ENCODE data around the gene WTIP. TPM values are rescaled to one million over a fixed set of nuclear protein-coding genes. Genes with fewer than 3 reads are reported as not detected.
"Not testable (repeated sequence)": the region's sequence is repeated elsewhere in the genome, so short reads cannot be mapped to it uniquely, and the experiment has no call there.

Gene WTIP
- total RNA-seq, 1 experiment from 2014 or later = 8.4 TPM

DNA sequence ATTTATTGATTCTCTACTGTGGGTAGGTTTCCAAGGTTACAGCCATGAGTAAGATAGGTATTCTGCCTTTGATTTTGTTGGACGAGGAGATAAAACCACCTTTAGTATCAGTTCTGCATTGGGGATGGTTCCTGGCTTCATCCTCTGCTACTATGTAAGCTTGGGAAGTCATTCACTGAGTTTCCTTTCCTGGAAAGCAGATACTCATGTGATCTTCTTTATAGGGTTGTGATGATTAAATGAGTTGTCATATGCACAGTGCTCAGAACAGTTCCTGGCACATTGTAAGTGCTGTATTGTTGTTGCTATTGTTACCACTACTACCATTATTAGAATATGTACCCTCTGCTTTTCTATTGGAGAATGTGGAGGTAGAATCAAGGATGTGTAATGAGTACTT is 13.1 kb upstream of the WTIP start:
- no peaks in the 10 kb centered on the region for H3K27me3 ChIP-seq (ENCODE audit: insufficient read depth, low read length)
- intact Hi-C loops (cut with micrococcal nuclease) = no loop called here
- H3K9ac ChIP-seq (ENCODE audit: low read length) = no peak overlapping the region
- H3K79me2 ChIP-seq (ENCODE audit: insufficient read depth, low read length) = peaks cover 41% of the 10 kb centered on the region
- no peak overlapping the region for H3K4me3 ChIP-seq (replicated peaks in 1 of 2; ENCODE audit: low read depth in 1 of 2, low read length in 2 of 2)
- no peaks in the 10 kb centered on the region for H4K20me1 ChIP-seq (ENCODE audit: insufficient read depth)
- CTCF ChIA-PET = no interaction called here
- H3K4me1 ChIP-seq (ENCODE audit: control insufficient read depth in 1 of 2, insufficient read depth in 2 of 2, low read length in 2 of 2) = no peaks in the 10 kb centered on the region
- TF ChIP-seq, protein P1, sequence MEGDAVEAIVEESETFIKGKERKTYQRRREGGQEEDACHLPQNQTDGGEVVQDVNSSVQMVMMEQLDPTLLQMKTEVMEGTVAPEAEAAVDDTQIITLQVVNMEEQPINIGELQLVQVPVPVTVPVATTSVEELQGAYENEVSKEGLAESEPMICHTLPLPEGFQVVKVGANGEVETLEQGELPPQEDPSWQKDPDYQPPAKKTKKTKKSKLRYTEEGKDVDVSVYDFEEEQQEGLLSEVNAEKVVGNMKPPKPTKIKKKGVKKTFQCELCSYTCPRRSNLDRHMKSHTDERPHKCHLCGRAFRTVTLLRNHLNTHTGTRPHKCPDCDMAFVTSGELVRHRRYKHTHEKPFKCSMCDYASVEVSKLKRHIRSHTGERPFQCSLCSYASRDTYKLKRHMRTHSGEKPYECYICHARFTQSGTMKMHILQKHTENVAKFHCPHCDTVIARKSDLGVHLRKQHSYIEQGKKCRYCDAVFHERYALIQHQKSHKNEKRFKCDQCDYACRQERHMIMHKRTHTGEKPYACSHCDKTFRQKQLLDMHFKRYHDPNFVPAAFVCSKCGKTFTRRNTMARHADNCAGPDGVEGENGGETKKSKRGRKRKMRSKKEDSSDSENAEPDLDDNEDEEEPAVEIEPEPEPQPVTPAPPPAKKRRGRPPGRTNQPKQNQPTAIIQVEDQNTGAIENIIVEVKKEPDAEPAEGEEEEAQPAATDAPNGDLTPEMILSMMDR (IDR thresholded peaks at IDR 0.05 in 2 of 3, conservative IDR thresholded peaks at IDR 0.05 in 1 of 3; ENCODE audit: borderline replicate concordance in 1 of 3, insufficient read depth in 1 of 3, low read depth in 2 of 3, low read length in 2 of 3) = no peak
- TF ChIP-seq, protein P2, sequence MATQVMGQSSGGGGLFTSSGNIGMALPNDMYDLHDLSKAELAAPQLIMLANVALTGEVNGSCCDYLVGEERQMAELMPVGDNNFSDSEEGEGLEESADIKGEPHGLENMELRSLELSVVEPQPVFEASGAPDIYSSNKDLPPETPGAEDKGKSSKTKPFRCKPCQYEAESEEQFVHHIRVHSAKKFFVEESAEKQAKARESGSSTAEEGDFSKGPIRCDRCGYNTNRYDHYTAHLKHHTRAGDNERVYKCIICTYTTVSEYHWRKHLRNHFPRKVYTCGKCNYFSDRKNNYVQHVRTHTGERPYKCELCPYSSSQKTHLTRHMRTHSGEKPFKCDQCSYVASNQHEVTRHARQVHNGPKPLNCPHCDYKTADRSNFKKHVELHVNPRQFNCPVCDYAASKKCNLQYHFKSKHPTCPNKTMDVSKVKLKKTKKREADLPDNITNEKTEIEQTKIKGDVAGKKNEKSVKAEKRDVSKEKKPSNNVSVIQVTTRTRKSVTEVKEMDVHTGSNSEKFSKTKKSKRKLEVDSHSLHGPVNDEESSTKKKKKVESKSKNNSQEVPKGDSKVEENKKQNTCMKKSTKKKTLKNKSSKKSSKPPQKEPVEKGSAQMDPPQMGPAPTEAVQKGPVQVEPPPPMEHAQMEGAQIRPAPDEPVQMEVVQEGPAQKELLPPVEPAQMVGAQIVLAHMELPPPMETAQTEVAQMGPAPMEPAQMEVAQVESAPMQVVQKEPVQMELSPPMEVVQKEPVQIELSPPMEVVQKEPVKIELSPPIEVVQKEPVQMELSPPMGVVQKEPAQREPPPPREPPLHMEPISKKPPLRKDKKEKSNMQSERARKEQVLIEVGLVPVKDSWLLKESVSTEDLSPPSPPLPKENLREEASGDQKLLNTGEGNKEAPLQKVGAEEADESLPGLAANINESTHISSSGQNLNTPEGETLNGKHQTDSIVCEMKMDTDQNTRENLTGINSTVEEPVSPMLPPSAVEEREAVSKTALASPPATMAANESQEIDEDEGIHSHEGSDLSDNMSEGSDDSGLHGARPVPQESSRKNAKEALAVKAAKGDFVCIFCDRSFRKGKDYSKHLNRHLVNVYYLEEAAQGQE (IDR thresholded peaks at IDR 0.05; ENCODE audit: low read depth) = no peak
- no peak for TF ChIP-seq ZNF274 (IDR thresholded peaks at IDR 0.05; ENCODE audit: low read depth, low read length)
- H2AFZ ChIP-seq (ENCODE audit: low read depth, low read length, poor library complexity, severe bottlenecking) = no peak overlapping the region
- ATAC-seq (no peak), DNase-seq (ENCODE audit: low read depth, low spot score) (no peak)
- POLR2A ChIA-PET = no interaction called here
- RAD21 ChIA-PET (ENCODE audit: low non-redundant PET in 1 of 2, low total read pairs in 2 of 2, uncharacterized antibody in 2 of 2, unreplicated experiment in 2 of 2) = no interaction called here
- H3K36me3 ChIP-seq (ENCODE audit: control insufficient read depth in 1 of 2, insufficient read depth in 2 of 2, low read length in 2 of 2) = peaks cover 44 to 69% of the 10 kb centered on the region in 2 experiments
- no peaks in the 10 kb centered on the region for H3K9me2 ChIP-seq (ENCODE audit: insufficient read depth)
- H3K4me2 ChIP-seq (ENCODE audit: low read length) = no peak overlapping the region
- no peaks in the 10 kb centered on the region for H3K9me3 ChIP-seq (ENCODE audit: control insufficient read depth in 1 of 2, insufficient read depth in 1 of 2, low read depth in 1 of 2, low read length in 2 of 2)
- BruUV-seq (replicated peaks) = no TSS peak
- no peak overlapping the region for H3K27ac ChIP-seq (ENCODE audit: low read depth, low read length)

DNA sequence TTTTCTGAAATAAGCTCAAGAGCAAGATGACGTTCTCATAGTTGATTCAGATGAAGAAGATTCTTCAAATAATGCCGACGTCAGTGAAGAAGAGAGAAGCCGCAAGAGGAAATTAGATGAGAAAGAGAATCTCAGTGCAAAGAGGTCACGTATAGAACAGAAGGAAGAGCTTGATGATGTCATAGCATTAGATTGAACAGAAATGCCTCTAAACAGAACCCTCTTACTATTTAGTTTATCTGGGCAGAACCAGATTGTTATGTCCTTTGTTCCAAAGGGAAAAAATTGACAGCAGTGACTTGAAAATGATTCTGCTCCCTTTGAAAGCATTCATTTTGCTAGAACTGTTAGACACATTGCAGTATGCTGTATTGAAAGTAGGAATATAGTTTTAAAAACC is 12.5 kb upstream of the WTIP start:
- CTCF ChIA-PET; H3K4me1 ChIP-seq (ENCODE audit: control insufficient read depth in 1 of 2, insufficient read depth in 2 of 2, low read length in 2 of 2); H3K27me3 ChIP-seq (ENCODE audit: insufficient read depth, low read length); RAD21 ChIA-PET (ENCODE audit: low non-redundant PET in 1 of 2, low total read pairs in 2 of 2, uncharacterized antibody in 2 of 2, unreplicated experiment in 2 of 2); ATAC-seq; POLR2A ChIA-PET; H3K9me2 ChIP-seq (ENCODE audit: insufficient read depth); H3K9ac ChIP-seq (ENCODE audit: low read length); H4K20me1 ChIP-seq (ENCODE audit: insufficient read depth); BruUV-seq (replicated peaks); H2AFZ ChIP-seq (ENCODE audit: low read depth, low read length, poor library complexity, severe bottlenecking); DNase-seq (ENCODE audit: low read depth, low spot score); H3K4me2 ChIP-seq (ENCODE audit: low read length); intact Hi-C loops (cut with micrococcal nuclease); H3K27ac ChIP-seq (ENCODE audit: low read depth, low read length); H3K4me3 ChIP-seq (replicated peaks in 1 of 2; ENCODE audit: low read depth in 1 of 2, low read length in 2 of 2); H3K9me3 ChIP-seq (ENCODE audit: control insufficient read depth in 1 of 2, insufficient read depth in 1 of 2, low read depth in 1 of 2, low read length in 2 of 2): not testable (repeated sequence)
- Histone ChIP-seq H3K36me3 (ENCODE audit: control insufficient read depth in 1 of 2, insufficient read depth in 2 of 2, low read length in 2 of 2) (peaks cover 38 to 64% of the 10 kb centered on the region in 2 experiments), H3K79me2 (ENCODE audit: insufficient read depth, low read length) (peaks cover 35% of the 10 kb centered on the region)

Measured in HCT116 (cell line).